GM12878 (cell line): ENCODE data around the gene PTPRC. TPM values are rescaled to one million over a fixed set of nuclear protein-coding genes. Genes with fewer than 3 reads are reported as not detected.

Experiments used
- ATAC-seq: fragments of 200-7000 bp; cut with Tn5 transposase; 3 replicates; pipeline ENCODE4 v1.9.1; 2020; ENCODE audit warnings: mild to moderate bottlenecking, moderate library complexity
- BruUV-seq: library from RNA; stranded (reverse); fragments of 400-500 nt; replicated peaks from 2 replicates; lab custom pipeline; 2021; lab: Mats Ljungman, UMichigan
- CTCF ChIA-PET: fragments of 300-600 bp; sonication (Branson Sonifier 250); formaldehyde crosslinking; extraction: SDS; loops from one replicate; lab custom pipeline; 2021; ENCODE audit warnings: inconsistent platforms; lab: Yijun Ruan, JAX
- POLR2A ChIA-PET: fragments of 350-600 bp; formaldehyde crosslinking; extraction: SDS; loops from one replicate; lab custom pipeline; 2021; ENCODE audit warnings: inconsistent platforms; lab: Charles Lee
- RAD21 ChIA-PET: fragments of 300-600 bp; sonication (Branson Sonifier 250); formaldehyde crosslinking; loops from one replicate; lab custom pipeline; 2023; ENCODE audit warnings: antibody characterized with exemption; ENCODE audit not compliant: unreplicated experiment; lab: Charles Lee
- SMC1A ChIA-PET: fragments of 300-600 bp; sonication (Branson Sonifier 250); formaldehyde crosslinking; loops from one replicate; lab custom pipeline; 2023; ENCODE audit not compliant: unreplicated experiment, uncharacterized antibody; lab: Charles Lee
- DNase-seq: peaks from one replicate; pipeline ENCODE4 v3.0.0-alpha.2; 2011; ENCODE audit warnings: low read depth, low spot score
- FAIRE-seq: peaks from 3 replicates; lab custom pipeline; 2011; peaks lifted over from hg19 to GRCh38; lab: Jason Lieb, UNC
- H2AFZ ChIP-seq: 2 replicates; pipeline ENCODE4 v1.6.0; 2011; ENCODE audit warnings: low read depth, low read length, control low read depth; ENCODE audit not compliant: control insufficient read depth
- H3K27ac ChIP-seq: 2 replicates; pipeline ENCODE4 v1.5.1; 2011; ENCODE audit warnings: control low read depth; ENCODE audit not compliant: control insufficient read depth, insufficient read depth
- H3K27me3 ChIP-seq, 2 experiments: replicated peaks in 1 of 2; 2 replicates each; pipeline versions ENCODE4 v1.6.0 to v1.6.1; 2011; ENCODE audit warnings: low read length in 1 of 2; ENCODE audit not compliant: control insufficient read depth in 2 of 2, insufficient read depth in 2 of 2
- H3K36me3 ChIP-seq, 2 experiments: 2 replicates each; pipeline ENCODE4 v1.5.1; 2011; ENCODE audit warnings: low read length in 1 of 2; ENCODE audit not compliant: control insufficient read depth in 2 of 2, insufficient read depth in 2 of 2
- H3K4me1 ChIP-seq: 2 replicates; pipeline ENCODE4 v1.6.1; 2011; ENCODE audit warnings: mild to moderate bottlenecking, low read length, moderate library complexity, mixed read lengths; ENCODE audit not compliant: control insufficient read depth, insufficient read depth
- H3K4me2 ChIP-seq: 2 replicates; pipeline ENCODE4 v1.6.0; 2011; ENCODE audit warnings: control low read depth; ENCODE audit not compliant: control insufficient read depth, insufficient read depth
- H3K4me3 ChIP-seq: fragments of 200-600 bp; sonication (generic); 2 replicates; pipeline ENCODE4 v1.5.1; 2016
- H3K79me2 ChIP-seq: 2 replicates; pipeline ENCODE4 v1.6.0; 2011; ENCODE audit warnings: low read length; ENCODE audit not compliant: control insufficient read depth, insufficient read depth
- H3K9ac ChIP-seq: 2 replicates; pipeline ENCODE4 v1.8.0; 2011; ENCODE audit warnings: low read length, control low read depth, mixed read lengths; ENCODE audit not compliant: control insufficient read depth, insufficient read depth
- H3K9me3 ChIP-seq: replicated peaks from 3 replicates; pipeline ENCODE4 v1.5.1; 2011; ENCODE audit warnings: mild to moderate bottlenecking, low read length; ENCODE audit not compliant: control insufficient read depth, insufficient read depth
- H4K20me1 ChIP-seq: 2 replicates; pipeline ENCODE4 v1.6.0; 2011; ENCODE audit not compliant: control insufficient read depth, insufficient read depth
- WGBS: methylation state at CpG from one replicate; pipeline ENCODE4 v1.1.6; 2016; ENCODE audit warnings: low lambda C conversion rate; ENCODE audit not compliant: insufficient replicate concordance, insufficient coverage; ENCODE audit errors: missing lambda C conversion rate; 5-methylcytosine and 5-hydroxymethylcytosine counted together
- in situ Hi-C: fragments of 300-500 bp; cut with MboI; formaldehyde crosslinking; loops from 9 replicates; pipeline ENCODE4 v1.14.3; 2018; ENCODE audit warnings: mixed read lengths
- intact Hi-C: fragments of 100-400 bp; cut with micrococcal nuclease; formaldehyde crosslinking; loops from one replicate; pipeline ENCODE4 v1.14.2; 2022; ENCODE audit not compliant: unreplicated experiment
- polyA plus RNA-seq, 11 experiments: library from polyadenylated mRNA; depleted of rRNA in 4 of 11; unstranded in 6 of 11; stranded (reverse) in 5 of 11; fragments of >200 nt; fragmentation: Nextera tagmentation in 4 of 11; fragmentation: Illumina TruSeq in 1 of 11; extraction: Ambion mirVana in 4 of 11; extraction: Trizol in 1 of 11; gene quantifications; 1 replicate in 1 of 11; 2 replicates in 10 of 11; pipeline versions ENCODE4 v1.2.1 to v1.2.3, GENCODE V29; 2011 to 2016; ENCODE audit warnings: inconsistent platforms in 2 of 11, missing spikeins in 2 of 11, low read depth in 1 of 11
- total RNA-seq, 4 experiments: library from RNA; depleted of rRNA in 3 of 4; stranded (reverse); fragments of >200 nt in 3 of 4; fragmentation: Illumina TruSeq in 1 of 4; extraction: Trizol in 1 of 4; gene quantifications; 2 replicates each; pipeline versions ENCODE4 v1.2.1 to v1.2.3, GENCODE V29; 2013 to 2021
- TF ChIP-seq, protein P1 (sequence below): fragments of 450-650 bp; IDR thresholded peaks from 2 replicates; pipeline ENCODE4 v1.6.1; 2014; ENCODE audit warnings: mild to moderate bottlenecking
- TF ChIP-seq, protein P2 (sequence below): fragments of 450-650 bp; IDR thresholded peaks from 2 replicates; pipeline ENCODE4 v1.6.1; 2017; ENCODE audit warnings: mild to moderate bottlenecking, moderate library complexity
- TF ChIP-seq, protein P3 (sequence below): fragments of 150-350 bp; IDR thresholded peaks from 2 replicates; pipeline ENCODE4 v1.6.1; 2014; ENCODE audit warnings: mild to moderate bottlenecking, low read depth, low read length

PTPRC gene
- total and polyA plus RNA-seq, 10 of the 15 experiments (the other 5 are each of a cell fraction or from before 2014, with no cell fraction given), result 72.9 to 221 (median 118) TPM

DNA sequence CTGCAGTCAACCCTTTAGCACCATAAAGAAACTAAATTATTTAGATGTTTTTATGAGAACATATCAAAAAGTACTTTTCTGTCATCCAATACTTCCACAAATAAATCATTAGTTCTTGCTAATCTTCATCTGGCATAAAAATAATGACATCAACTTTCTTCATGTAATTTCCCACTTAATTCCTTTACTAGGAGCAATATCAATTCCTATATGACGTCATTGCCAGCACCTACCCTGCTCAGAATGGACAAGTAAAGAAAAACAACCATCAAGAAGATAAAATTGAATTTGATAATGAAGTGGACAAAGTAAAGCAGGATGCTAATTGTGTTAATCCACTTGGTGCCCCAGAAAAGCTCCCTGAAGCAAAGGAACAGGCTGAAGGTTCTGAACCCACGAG is 116.9 kb downstream of the PTPRC start:
- no peak overlapping the region for H3K9ac ChIP-seq
- ATAC-seq (no peak), DNase-seq (no peak), FAIRE-seq (no peak)
- POLR2A ChIA-PET, result no interaction called here
- intact Hi-C loops (no loop called here), in situ Hi-C loops (loop anchor here (25.0 kb wide), 1 partner anchor 707 kb away; no protein-coding TSS in a partner anchor)
- H3K4me3 ChIP-seq, result no peak overlapping the region
- CTCF ChIA-PET, result interaction anchor here (1.0 to 4.0 kb wide), 10 partner anchors 9 to 708 kb away, joined by 3 to 20 read pairs (median 3); no protein-coding TSS in a partner anchor
- peaks cover 8 to 12% of the 10 kb centered on the region in 2 experiments for H3K36me3 ChIP-seq
- no peak overlapping the region for H3K27ac ChIP-seq
- no peak overlapping the region for H2AFZ ChIP-seq
- no peaks in the 10 kb centered on the region for H3K4me1 ChIP-seq
- H3K79me2 ChIP-seq, result no peaks in the 10 kb centered on the region
- SMC1A ChIA-PET, result interaction anchor here (0.6 to 2.3 kb wide), 11 partner anchors 9 to 708 kb away, joined by 3 to 11 read pairs (median 3); no protein-coding TSS in a partner anchor
- 96% methylated on average over 2 of the region's 2 CpGs for WGBS
- no peaks in the 10 kb centered on the region for H4K20me1 ChIP-seq
- H3K4me2 ChIP-seq, result no peak overlapping the region
- no peaks in the 10 kb centered on the region for H3K27me3 ChIP-seq
- no peaks in the 10 kb centered on the region for H3K9me3 ChIP-seq
- BruUV-seq, result no TSS peak
- TF ChIP-seq, protein P1, sequence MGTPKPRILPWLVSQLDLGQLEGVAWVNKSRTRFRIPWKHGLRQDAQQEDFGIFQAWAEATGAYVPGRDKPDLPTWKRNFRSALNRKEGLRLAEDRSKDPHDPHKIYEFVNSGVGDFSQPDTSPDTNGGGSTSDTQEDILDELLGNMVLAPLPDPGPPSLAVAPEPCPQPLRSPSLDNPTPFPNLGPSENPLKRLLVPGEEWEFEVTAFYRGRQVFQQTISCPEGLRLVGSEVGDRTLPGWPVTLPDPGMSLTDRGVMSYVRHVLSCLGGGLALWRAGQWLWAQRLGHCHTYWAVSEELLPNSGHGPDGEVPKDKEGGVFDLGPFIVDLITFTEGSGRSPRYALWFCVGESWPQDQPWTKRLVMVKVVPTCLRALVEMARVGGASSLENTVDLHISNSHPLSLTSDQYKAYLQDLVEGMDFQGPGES, result no peak
- TF ChIP-seq, protein P2, sequence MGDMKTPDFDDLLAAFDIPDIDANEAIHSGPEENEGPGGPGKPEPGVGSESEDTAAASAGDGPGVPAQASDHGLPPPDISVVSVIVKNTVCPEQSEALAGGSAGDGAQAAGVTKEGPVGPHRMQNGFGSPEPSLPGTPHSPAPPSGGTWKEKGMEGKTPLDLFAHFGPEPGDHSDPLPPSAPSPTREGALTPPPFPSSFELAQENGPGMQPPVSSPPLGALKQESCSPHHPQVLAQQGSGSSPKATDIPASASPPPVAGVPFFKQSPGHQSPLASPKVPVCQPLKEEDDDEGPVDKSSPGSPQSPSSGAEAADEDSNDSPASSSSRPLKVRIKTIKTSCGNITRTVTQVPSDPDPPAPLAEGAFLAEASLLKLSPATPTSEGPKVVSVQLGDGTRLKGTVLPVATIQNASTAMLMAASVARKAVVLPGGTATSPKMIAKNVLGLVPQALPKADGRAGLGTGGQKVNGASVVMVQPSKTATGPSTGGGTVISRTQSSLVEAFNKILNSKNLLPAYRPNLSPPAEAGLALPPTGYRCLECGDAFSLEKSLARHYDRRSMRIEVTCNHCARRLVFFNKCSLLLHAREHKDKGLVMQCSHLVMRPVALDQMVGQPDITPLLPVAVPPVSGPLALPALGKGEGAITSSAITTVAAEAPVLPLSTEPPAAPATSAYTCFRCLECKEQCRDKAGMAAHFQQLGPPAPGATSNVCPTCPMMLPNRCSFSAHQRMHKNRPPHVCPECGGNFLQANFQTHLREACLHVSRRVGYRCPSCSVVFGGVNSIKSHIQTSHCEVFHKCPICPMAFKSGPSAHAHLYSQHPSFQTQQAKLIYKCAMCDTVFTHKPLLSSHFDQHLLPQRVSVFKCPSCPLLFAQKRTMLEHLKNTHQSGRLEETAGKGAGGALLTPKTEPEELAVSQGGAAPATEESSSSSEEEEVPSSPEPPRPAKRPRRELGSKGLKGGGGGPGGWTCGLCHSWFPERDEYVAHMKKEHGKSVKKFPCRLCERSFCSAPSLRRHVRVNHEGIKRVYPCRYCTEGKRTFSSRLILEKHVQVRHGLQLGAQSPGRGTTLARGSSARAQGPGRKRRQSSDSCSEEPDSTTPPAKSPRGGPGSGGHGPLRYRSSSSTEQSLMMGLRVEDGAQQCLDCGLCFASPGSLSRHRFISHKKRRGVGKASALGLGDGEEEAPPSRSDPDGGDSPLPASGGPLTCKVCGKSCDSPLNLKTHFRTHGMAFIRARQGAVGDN, result no peak
- TF ChIP-seq, protein P3, sequence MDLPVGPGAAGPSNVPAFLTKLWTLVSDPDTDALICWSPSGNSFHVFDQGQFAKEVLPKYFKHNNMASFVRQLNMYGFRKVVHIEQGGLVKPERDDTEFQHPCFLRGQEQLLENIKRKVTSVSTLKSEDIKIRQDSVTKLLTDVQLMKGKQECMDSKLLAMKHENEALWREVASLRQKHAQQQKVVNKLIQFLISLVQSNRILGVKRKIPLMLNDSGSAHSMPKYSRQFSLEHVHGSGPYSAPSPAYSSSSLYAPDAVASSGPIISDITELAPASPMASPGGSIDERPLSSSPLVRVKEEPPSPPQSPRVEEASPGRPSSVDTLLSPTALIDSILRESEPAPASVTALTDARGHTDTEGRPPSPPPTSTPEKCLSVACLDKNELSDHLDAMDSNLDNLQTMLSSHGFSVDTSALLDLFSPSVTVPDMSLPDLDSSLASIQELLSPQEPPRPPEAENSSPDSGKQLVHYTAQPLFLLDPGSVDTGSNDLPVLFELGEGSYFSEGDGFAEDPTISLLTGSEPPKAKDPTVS, result no peak
- RAD21 ChIA-PET, result interaction anchor here (1.0 to 2.8 kb wide), 5 partner anchors 9 to 488 kb away, joined by 4 to 7 read pairs (median 4); no protein-coding TSS in a partner anchor
